HG02798 (cell line): ENCODE data around the gene ARSG.
"Not testable (repeated sequence)": the region's sequence is repeated elsewhere in the genome, so short reads cannot be mapped to it uniquely, and the experiment has no call there.

ENCODE experiments used
- ATAC-seq: cut with Tn5 transposase; IDR thresholded peaks from one replicate; pipeline ENCODE4 v1.9.1; 2021; ENCODE audit warnings: mild to moderate bottlenecking; ENCODE audit not compliant: unreplicated experiment, poor library complexity

ARSG gene

GRCh38 chr17:68276339-68276738, 15.0 kb upstream of the ARSG start:
- not testable (repeated sequence) for ATAC-seq

- ATAC-seq = no peak
Observed at GRCh38 chr17:68277807-68278206, 13.5 kb upstream of the ARSG start.

GRCh38 chr17:68281965-68282364, 9.3 kb upstream of the ARSG start:
- ATAC-seq = not testable (repeated sequence)

GRCh38 chr17:68288375-68288774, 2.9 kb upstream of the ARSG start:
- no peak for ATAC-seq

- ATAC-seq = no peak
Observed at GRCh38 chr17:68288804-68289203, 2.5 kb upstream of the ARSG start.

- ATAC-seq = no peak
Observed at GRCh38 chr17:68289473-68289872, 1.8 kb upstream of the ARSG start.

GRCh38 chr17:68289936-68290267, 1.4 kb upstream of the ARSG start:
- no peak for ATAC-seq

- no peak for ATAC-seq
Observed at GRCh38 chr17:68290268-68290954, 884 bp upstream of the ARSG start.

GRCh38 chr17:68291836-68292688, 767 bp downstream of the ARSG start:
- peak; percentile 62 for ATAC-seq

- ATAC-seq = no peak
Observed at GRCh38 chr17:68292689-68293040, 1.4 kb downstream of the ARSG start.

GRCh38 chr17:68293490-68294195, 2.3 kb downstream of the ARSG start:
- ATAC-seq = no peak

- no peak for ATAC-seq
Observed at GRCh38 chr17:68294196-68294555, 2.9 kb downstream of the ARSG start.

GRCh38 chr17:68294617-68295016, 3.3 kb downstream of the ARSG start:
- ATAC-seq = no peak

GRCh38 chr17:68295086-68295485, 3.8 kb downstream of the ARSG start:
- ATAC-seq = no peak

- ATAC-seq = no peak
Observed at GRCh38 chr17:68296217-68297191, 5.2 kb downstream of the ARSG start.

GRCh38 chr17:68297195-68297594, 5.9 kb downstream of the ARSG start:
- ATAC-seq = no peak

- ATAC-seq = no peak
Observed at GRCh38 chr17:68298601-68299000, 7.3 kb downstream of the ARSG start.

- ATAC-seq = no peak
Observed at GRCh38 chr17:68299817-68300216, 8.5 kb downstream of the ARSG start.

GRCh38 chr17:68301438-68301959, 10.2 kb downstream of the ARSG start:
- ATAC-seq = no peak

GRCh38 chr17:68302066-68302564, 10.8 kb downstream of the ARSG start:
- no peak for ATAC-seq
